Measurements from ENCODE around the gene PAGR1. TPM values are rescaled to one million over a fixed set of nuclear protein-coding genes. Genes with fewer than 3 reads are reported as not detected.
A peak's percentile ranks its signal among the peaks of the same experiment; 100 is the strongest.

Gene PAGR1
- total RNA-seq, 1 experiment from 2014 or later = 60.1 TPM

DNA sequence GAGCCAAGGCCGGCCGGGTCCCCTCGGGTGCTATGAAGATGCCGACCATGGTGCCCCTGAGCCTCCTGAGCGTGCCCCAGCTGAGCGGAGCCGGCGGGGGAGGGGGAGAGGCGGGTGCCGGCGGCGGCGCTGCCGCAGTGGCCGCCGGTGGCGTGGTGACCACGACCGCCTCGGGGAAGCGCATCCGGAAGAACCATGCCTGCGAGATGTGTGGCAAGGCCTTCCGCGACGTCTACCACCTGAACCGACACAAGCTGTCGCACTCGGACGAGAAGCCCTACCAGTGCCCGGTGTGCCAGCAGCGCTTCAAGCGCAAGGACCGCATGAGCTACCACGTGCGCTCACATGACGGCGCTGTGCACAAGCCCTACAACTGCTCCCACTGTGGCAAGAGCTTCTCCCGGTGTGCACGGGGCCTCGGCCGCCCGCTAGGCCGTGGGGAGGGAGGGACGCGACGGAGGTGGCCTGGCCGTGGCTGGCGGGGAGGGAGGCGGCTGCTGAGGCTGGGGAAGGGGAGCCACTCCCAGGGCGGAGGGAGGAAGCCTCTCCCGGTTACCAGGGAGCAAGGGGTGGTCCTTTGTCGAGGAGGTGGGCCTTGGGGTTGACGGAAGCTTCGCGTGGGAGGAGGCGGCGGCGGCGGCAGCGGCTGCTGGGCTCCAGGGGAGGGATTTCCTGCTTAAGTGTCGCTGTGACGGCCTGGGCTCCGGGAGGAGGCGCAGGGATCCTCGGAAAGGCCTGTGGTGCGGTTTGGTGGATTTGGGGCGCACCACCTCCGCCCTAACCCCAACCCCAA lies 8.3 kb upstream of the PAGR1 start:
- ChIA-PET POLR2A (interaction anchor here (0.8 to 2.4 kb wide), 7 partner anchors 8 to 108 kb away, joined by 3 to 12 read pairs (median 4); partner anchors contain the start of genes ASPHD1, CDIPT, KIF22 and PAGR1), CTCF (interaction anchor here (0.5 to 3.3 kb wide), 16 partner anchors 9 to 258 kb away, joined by 3 to 33 read pairs (median 7); partner anchors contain the start of genes ALDOA, ASPHD1, CDIPT and KIF22)
- Mint-ChIP-seq H3K9me3 (no peaks in the 10 kb centered on the region), H3K4me3 (peak overlapping the region; percentile 88), H3K27ac (peak overlapping the region; percentile 97), H3K27me3 (ENCODE audit: low read depth) (no peaks in the 10 kb centered on the region), H3K36me3 (peaks cover 13% of the 10 kb centered on the region), H3K4me1 (peaks cover 50% of the 10 kb centered on the region)
- ATAC-seq (peak; percentile 1), DNase-seq (ENCODE audit: low spot score) (peak; percentile 76)
- TF ChIP-seq SMAD4 (CRISPR knock-in tag; IDR thresholded peaks at IDR 0.05) = no peak
- no peak for TF ChIP-seq ZNF671 (CRISPR knock-in tag; IDR thresholded peaks at IDR 0.05)
- TF ChIP-seq KAT7 (CRISPR knock-in tag; IDR thresholded peaks at IDR 0.05; ENCODE audit: borderline replicate concordance) = peak; percentile 90
- peak; percentile 82 for TF ChIP-seq FOXP1 (CRISPR knock-in tag; IDR thresholded peaks at IDR 0.05; ENCODE audit: borderline replicate concordance)
- no peak for TF ChIP-seq MXD4 (CRISPR knock-in tag; IDR thresholded peaks at IDR 0.05; ENCODE audit: borderline replicate concordance)
- no peak for TF ChIP-seq NR1H2 (CRISPR knock-in tag; IDR thresholded peaks at IDR 0.05)
- peak; percentile 84 for TF ChIP-seq USF1 (CRISPR knock-in tag; IDR thresholded peaks at IDR 0.05)
- peak; percentile 80; the same call in 1 of the 2 replicates for TF ChIP-seq HMGXB4 (CRISPR knock-in tag; IDR thresholded peaks at IDR 0.05)
- TF ChIP-seq HMGA2 (CRISPR knock-in tag; IDR thresholded peaks at IDR 0.05) = no peak
- no peak for TF ChIP-seq PRRX2 (CRISPR knock-in tag; IDR thresholded peaks at IDR 0.05)
- peak; percentile 89 for TF ChIP-seq GABPB1 (CRISPR knock-in tag; IDR thresholded peaks at IDR 0.05)
- TF ChIP-seq ZNF396 (CRISPR knock-in tag; IDR thresholded peaks at IDR 0.05; ENCODE audit: borderline replicate concordance) = no peak
- peak; percentile 82; the same call in 1 of the 2 replicates for TF ChIP-seq PREB (CRISPR knock-in tag; IDR thresholded peaks at IDR 0.05; ENCODE audit: borderline replicate concordance)
- TF ChIP-seq SP1 (CRISPR knock-in tag; conservative IDR thresholded peaks at IDR 0.05) = 0 out of 2 replicates have a peak, but pooled peaks have one; percentile 10
- no peak for TF ChIP-seq CDX4 (CRISPR knock-in tag; IDR thresholded peaks at IDR 0.05; ENCODE audit: borderline replicate concordance)
- peak; percentile 73 for TF ChIP-seq ETV6 (CRISPR knock-in tag; IDR thresholded peaks at IDR 0.05)
- TF ChIP-seq USF2 (CRISPR knock-in tag; IDR thresholded peaks at IDR 0.05) = peak; percentile 67
- TF ChIP-seq, protein P1, sequence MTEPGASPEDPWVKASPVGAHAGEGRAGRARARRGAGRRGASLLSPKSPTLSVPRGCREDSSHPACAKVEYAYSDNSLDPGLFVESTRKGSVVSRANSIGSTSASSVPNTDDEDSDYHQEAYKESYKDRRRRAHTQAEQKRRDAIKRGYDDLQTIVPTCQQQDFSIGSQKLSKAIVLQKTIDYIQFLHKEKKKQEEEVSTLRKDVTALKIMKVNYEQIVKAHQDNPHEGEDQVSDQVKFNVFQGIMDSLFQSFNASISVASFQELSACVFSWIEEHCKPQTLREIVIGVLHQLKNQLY (CRISPR knock-in tag; IDR thresholded peaks at IDR 0.05) = no peak; the same call in 1 of the 2 replicates
- peak; percentile 78; the same call in 1 of the 2 replicates for TF ChIP-seq MYBL2 (CRISPR knock-in tag; IDR thresholded peaks at IDR 0.05)
- TF ChIP-seq MAX (CRISPR knock-in tag; IDR thresholded peaks at IDR 0.05) = peak; percentile 97
- TF ChIP-seq FOXK1 (CRISPR knock-in tag; IDR thresholded peaks at IDR 0.05) = peak; percentile 70; the same call in 1 of the 2 replicates
- TF ChIP-seq CREB1 (CRISPR knock-in tag; IDR thresholded peaks at IDR 0.05) = peak; percentile 71
- no peak for TF ChIP-seq IRF2 (CRISPR knock-in tag; IDR thresholded peaks at IDR 0.05; ENCODE audit: borderline replicate concordance, low read depth)
- peak; percentile 57 for TF ChIP-seq ZNF121 (CRISPR knock-in tag; IDR thresholded peaks at IDR 0.05)
- TF ChIP-seq ZNF219 (CRISPR knock-in tag; IDR thresholded peaks at IDR 0.05; ENCODE audit: borderline replicate concordance) = peak; percentile 78; the same call in 1 of the 2 replicates
- peak; percentile 97 for TF ChIP-seq ARID4B (CRISPR knock-in tag; IDR thresholded peaks at IDR 0.05; ENCODE audit: borderline replicate concordance)
